Activated effector memory CD4-positive, alpha-beta T cell treated with Interleukin-2 at 50 U/mL for 16 hours (primary cell): ENCODE data around the gene CACNA1C.

ENCODE experiments used
- DNase-seq: peaks from one replicate; pipeline ENCODE4 v3.0.0-alpha.2; 2020

The CACNA1C gene

DNA sequence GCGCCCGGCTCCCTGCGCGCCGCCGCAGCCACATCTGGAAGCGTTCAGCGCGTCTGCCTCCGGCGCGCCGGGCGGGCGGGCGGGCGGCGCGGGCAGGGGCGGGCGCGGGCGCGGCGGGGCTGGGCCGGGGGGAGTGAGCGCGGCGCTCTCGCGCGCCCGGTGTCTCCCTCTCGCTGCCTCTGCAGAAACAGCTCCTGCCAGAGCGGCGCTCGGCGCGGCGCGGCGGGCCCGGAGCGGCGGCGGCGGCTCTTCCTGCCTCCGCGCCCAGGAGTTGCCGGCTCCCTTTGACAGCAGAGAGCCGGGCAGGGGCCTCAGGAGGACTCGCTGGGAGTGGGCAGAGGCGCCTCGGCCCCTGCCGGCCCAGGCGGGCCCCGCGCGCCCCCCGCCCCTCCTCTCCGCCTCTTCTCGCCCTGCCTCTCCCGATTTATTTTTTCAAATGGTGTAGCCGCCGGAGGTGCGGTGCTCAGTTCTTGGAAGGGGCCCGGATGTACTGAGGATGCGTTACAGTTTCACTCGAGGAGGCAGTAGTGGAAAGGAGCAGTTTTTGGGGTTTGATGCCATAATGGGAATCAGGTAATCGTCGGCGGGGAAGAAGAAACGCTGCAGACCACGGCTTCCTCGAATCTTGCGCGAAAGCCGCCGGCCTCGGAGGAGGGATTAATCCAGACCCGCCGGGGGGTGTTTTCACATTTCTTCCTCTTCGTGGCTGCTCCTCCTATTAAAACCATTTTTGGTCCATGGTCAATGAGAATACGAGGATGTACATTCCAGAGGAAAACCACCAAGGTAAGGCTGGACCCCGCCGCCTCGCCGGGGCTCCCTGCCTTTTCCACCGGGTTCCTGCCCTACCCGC is at the start of gene CACNA1C:
Gene CACNA1C (plus strand): TSS at position 162 of the 853 bp plus-strand sequence. CDS start 576 bp downstream, at position 738.
- DNase-seq, result no peak

DNA sequence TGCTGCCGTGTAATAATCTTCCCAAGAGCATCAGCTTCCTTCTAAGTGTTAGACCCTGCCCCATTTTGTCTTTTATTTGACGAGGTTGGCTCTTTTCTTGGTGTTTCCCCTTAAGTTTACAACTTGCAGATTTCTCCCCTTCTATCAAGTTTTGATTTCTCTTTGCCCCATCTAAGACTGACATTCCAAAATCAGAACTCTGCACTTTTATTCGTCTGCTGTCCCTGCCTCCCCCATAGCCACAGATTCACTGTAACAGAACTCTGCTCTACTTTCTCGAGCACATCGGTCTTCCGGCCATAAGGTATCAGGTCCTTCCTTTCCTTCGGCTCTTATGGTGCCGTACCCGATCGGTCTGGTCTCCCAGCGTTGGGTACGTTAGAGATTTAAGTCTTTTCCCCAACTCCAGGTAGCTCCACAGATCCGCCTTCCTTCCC is 49.1 kb upstream of the CACNA1C start:
- no peak for DNase-seq

DNA sequence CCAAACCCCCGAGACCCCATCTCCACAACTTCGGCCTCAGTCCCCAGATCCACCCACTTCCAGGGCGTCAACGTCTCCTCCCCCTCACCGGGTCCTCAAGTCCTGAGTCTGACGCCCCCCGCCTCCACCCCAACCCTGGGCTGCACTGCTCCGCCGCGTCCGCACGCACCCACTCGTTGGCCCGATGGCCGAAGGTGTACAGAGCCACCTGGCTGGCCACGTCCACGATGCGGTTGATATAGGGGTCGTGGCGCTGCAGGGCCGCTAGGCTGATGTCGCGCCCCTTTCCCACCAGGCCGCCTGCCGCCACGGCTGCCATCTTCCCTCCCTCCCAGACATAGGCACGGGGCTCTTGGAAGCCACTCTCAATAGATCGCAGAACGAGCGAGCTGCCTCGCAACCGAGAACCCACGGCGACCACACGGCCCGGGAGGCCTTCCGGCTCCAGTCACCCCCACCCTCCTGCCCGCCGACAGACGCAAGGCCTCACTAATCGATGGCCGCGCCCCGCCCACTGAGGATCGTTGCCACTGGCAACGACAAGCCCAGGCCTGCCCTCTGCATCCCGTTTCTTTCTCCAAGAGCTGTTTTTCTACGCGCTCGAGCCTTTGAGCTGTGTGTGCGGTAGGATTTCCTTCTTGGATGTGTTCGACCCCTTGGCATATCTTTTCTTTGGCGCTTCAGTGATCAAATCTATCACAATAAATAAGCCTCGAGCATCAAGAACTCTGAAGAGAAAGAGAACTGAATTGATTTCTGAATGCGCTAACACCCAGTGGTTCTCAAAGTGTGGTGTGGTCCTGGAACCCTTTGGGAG is 48.5 kb upstream of the CACNA1C start, which contains the start of gene DCP1B:
Gene DCP1B (minus strand): TSS at position 345 of the 817 bp plus-strand sequence. CDS start 26 bp downstream, at position 319.
- DNase-seq, result peak; percentile 90

DNA sequence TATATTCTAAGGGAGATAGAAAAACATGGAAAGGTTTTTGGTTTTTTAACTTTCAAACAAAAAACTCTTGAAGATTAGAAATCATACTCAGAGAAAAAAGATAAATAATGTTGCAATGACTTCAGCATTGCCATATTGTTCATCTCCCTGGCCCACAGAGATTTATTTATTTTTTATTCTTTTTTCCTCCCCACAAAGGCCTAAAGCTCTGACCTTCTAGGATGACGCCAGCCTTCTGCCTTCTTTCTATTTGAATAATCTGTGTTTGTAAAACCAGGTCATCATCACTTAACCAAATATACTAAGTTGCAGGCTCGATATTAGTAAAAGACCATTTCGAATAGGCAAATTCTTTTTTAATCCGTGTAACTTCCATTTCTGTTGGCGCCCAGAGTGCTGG is 44.1 kb upstream of the CACNA1C start:
- no peak for DNase-seq

DNA sequence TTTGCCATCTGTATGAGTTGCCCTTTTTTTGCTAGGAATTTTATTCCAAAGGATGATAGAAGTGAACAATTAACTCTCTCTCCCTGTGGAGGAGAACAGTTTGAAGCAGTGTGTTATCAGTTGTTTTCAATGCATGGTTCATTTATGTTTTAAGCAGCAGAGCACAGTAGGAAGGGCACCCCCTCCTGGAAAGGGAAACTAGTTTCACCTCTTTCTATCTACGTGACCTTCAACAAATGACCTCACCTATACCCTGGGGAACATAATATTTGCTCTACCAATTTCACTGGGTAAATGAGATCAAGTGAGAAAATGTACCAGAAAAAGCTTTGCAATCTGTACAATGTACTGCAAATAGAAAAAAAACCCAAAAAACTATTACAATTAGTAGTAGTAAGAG is 43.2 kb upstream of the CACNA1C start:
- no peak for DNase-seq

DNA sequence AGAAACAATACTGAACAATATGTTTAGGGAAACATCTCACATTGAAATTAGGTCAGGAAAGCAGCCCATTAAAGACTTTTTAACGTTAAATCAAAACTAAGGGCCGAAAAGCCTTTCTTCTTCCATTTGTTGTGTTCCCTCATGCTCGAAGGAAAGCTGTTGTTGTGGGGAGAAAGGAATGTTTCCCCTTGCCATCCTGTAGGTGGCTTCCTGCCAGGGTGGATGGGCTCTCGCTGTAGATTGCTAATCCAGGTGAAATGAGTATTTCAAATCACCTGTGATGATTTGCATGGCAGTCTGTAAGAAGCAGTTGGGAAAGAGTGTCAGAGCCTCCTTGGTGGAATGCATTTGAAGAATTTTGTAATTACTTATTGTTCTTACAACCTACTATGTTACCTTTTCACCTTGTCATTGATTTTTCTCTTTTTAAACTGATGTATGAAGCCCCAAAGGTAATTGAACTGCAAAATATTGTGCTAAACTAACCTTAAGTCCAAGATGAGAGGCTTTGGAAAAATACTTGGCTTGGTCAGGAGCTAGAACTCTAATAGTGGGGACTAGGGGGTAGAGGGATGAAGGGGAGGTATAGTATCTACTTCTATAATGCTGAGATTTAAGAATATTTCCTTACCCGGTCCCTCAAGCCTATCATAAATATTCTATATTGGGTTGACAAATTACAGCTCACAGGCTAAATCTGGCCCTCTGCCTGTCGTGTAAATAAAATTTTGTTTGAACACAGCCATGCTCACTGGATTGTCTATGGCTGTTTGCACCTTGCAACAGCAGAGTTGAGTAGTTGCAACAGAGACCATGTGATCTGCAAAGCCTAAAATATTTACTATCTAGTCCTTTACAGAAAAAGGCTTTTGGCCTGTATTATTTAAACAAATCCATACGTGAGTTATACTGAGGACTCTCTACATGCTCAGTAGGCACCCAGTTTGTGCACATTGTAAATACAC is 40.9 kb upstream of the CACNA1C start:
- DNase-seq, result no peak

DNA sequence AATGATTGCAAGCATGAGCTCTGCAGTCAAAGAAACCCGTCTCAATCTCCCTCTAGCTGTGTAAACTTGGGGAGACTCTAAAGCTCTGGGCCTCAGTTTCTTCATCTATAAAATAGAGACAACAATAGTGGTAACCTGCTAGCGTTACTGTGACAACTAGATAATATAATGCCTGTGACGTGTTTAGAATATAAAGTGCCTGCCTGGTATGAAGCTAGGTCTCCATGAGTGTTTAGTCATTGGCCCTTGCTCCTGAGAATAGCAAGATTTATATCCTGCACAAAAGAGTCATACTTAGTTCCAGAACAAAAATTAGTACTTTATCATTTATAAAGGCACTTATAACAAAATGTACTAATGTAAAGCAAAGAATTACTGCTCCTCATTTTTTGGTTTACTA is 39.7 kb upstream of the CACNA1C start:
- no peak for DNase-seq

DNA sequence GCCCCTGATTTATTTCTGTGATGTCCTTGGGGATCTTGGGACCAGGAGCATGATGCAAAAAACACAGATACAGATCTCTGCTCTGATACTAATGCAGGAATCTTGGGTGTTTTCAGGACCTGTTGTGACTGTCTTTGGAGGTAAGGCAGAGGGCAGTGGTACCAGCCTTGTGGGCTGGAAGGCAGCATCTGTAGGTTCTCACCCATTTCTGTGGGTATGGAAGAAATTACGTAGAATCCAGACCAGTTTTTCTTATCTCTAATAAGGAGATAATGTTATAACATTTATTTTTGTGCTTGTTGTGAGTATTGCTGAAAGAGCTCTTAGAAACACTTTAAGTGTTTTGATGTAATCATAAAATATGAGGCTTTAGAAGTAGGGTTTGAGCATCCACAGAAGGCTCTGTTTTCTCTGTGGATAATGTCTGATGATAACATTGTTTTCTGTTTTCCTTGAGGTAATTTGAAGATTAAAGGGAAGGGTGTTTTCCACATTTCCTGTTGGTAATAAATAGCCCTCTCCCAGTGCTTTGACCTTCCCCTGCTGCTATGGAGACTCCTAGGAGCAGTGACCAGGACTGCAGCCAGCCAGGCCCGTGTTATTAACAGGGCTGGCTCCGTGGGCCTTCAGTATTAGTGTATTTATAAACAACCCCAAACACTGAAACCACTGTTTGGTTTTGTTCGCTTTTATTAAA is 39.1 kb upstream of the CACNA1C start:
- DNase-seq, result no peak

DNA sequence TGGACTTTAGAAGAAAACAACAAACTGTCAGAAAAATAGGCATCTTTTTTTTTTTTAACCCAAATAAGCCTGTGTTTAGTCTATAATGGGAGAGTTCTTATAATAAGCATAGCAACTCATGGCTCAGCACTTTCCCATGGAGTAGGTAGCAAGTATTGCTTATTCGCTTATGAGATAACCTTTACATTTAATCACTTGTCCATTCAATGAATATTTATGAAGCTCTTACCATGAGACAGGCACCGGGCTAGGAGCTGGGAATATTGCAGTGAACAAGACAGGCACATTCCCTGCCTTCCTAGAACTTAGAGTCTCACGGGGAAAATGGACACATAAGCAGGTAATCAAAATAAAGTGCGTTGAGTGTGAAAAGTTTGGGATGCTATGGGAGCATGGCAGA is 38.6 kb upstream of the CACNA1C start:
- DNase-seq, result no peak

DNA sequence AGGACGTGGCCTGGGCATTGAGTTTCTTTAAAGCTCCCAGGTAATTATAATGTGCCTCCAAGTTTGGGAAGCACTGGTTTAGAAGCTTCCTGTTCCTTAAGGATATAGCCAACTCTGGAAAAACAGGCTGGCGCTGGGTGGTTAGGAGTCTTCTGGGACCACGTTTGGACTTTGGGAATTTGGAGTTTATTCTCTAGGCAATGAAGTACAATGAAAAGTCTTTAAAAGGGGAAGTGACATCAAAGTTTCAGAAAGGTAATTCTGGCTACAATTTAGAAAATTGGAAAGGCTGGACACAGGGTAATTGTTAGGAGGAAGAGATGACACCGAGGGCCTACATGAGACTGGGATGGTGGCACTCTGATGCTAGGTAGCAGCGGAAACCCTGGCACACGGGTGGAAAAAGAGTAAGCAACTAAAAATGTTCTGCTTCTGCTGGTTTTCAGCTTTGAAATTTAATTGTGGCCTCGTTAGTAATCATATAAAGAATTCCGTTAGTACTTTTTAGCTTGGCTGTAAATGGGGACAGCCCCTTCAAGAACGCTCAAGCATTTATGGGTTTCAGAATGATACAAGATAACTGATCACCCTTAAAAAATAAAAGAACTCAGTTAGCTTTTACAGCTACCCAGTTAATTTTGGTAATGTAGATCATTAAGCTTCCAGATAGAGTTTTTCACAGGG is 35.8 kb upstream of the CACNA1C start:
- no peak for DNase-seq

DNA sequence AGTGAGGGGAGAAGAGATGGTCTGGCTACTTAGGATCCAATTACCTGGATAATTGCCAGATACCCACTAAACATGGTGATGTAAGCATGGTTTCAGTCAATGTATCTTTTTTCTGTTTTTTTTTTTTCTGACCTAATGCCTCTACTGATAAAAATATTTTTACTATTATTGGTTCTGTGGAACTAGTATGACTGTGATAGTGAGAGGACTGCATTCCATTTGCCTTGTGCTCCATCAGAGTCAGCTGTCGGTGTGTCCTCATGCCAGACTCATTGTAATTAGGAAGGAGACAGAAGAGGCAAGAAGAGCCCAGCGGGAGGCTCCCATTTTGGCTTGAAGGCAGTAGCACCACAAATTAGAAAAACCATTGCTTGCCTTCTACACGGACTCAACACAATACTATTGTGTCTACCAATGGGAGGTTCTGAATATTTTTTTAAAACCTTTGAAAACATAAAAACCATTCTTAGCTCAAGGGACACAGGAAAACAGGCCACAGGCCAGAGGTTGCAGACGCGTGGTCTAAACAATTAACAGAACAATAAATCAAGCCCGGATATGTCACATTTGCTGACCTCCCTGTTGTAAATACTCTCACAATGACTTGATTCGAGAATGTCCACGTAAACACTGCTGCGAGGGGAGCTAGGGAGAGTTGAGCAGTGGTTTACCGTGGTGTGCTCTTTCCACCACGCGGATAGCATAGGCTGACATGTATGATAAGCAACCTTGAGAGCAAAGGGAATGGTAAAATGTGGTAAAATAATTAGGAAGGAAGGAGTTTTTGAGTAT is 35.0 kb upstream of the CACNA1C start:
- no peak for DNase-seq

DNA sequence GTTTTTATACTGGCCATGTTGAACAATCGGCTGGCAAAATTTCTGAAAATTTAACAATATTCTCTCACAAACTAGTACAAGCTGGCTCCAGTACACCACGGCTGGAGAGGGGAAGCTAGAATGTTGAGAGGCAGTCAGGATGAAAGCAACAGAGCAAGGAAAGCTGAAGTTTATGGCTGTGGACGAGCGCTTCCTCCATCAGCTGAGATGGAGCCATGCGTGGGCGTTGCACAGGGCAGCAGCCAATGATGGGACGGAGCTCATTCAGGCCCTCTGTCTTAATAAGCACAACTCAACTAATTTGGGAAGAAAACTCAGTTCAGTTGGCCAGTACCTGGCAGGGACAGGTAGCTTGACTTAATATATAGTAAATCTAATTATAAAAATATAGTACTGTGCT is 34.4 kb upstream of the CACNA1C start:
- DNase-seq, result no peak

DNA sequence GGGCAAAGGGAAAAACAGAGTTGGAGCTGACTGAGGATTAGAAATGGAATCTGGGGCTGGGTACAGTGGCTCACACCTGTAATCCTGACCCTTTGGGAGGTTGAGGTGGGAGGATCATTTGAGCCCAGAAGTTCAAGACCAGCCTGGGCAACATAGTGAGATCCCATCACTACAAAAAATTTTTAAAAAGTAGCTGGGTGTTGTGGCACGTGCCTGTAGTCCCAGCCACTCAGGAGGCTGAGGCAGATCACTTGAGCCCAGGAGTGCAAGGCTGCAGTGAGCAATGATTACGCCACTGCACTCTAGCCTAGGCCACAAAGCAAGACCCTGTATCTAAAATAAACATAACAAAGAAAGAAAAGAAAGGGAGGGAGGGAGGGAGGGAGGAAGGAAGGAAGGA is 33.7 kb upstream of the CACNA1C start:
- DNase-seq, result no peak

DNA sequence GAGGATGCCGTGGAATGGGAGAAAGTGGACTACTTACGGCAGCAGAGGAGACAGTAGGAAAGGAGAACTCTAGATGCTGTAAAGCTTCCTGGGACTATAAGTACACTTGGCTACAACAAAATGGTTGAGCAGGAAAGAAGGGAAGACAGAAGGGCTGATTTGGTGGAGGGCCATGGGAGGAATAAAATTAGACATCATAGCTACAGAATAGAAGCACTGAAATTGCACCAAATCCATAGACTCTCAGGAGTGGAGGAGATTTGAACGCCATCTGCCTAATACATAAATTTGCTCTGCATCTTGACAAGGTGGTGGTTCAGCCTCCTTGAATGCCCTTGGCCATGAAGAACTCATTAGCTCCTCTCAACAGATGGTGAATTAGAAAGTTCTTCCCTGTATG is 32.3 kb upstream of the CACNA1C start:
- DNase-seq, result no peak

DNA sequence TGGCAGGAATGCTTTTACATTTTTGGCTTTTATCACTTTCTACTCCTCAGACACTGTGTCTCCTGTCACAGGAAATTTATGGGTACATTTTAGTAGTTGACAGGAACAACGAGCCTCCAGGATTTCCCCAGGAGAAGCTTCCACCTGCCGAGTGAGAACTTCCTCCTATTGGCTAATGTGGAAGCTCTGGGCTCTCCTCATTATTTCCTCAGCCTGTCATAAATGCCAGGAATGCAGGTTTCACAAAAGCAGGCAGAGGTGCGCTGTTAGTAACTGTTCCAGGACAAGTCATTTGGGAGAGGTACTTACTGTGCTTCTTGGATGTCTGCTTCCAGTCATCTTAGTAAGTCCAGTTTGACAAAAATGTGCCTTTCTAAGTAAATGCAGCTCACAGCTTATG is 29.4 kb upstream of the CACNA1C start:
- no peak for DNase-seq

DNA sequence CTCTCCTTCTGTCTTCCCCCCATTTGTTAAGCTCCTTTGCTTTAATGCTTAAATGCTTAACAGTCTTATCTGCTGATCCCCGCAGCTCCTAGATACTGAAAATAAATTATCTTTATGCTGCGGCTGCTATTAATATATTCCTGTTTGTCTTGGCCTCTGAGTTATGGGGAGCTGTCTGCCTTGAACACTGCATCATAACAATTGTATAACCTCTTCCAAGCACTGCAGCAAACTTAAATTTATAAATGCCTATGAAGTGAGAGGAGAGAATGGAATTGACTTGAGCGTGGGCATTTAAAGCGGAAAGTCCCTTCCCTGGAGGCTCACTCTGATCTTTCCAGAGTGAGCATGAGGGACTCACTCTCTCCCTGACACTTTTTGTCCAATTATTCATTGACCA is 25.4 kb upstream of the CACNA1C start:
- no peak for DNase-seq

DNA sequence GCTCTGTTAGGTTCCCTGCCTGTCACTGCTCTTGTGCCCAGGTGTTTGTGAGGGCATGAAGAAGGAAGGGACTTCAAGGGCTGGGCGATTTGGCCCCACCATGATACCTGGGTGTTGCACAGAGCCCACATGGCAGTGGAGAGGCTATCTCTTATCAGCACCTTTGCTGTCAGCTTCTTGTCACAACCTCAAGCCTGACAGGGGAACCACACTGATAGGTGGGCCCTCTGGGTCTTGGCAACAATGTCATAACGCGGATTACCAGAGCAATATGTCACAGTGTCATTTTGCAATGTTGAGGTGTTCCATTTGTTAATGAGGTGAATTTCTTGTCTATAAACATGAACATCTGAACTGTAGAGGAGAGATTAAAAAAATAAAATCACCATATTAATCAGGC is 22.9 kb upstream of the CACNA1C start:
- no peak for DNase-seq

DNA sequence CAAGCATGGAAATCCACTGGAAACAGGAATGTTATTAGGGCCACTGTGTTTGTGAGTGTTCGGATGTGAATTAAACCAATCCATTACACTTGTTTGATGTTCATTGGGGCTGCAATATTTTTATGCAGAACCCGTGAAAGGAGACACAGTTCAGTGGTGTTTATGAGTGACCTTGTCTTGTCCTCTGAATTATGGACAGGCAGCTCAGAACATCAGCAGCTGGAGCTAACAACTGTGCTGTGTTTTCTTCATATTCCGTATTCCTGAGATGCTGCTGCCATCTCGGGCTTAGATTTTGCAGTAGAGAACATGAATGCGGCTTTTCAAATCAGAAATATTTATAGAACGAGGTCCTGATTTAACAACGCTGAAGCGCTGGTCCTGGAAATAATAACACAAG is 20.3 kb upstream of the CACNA1C start:
- no peak for DNase-seq

DNA sequence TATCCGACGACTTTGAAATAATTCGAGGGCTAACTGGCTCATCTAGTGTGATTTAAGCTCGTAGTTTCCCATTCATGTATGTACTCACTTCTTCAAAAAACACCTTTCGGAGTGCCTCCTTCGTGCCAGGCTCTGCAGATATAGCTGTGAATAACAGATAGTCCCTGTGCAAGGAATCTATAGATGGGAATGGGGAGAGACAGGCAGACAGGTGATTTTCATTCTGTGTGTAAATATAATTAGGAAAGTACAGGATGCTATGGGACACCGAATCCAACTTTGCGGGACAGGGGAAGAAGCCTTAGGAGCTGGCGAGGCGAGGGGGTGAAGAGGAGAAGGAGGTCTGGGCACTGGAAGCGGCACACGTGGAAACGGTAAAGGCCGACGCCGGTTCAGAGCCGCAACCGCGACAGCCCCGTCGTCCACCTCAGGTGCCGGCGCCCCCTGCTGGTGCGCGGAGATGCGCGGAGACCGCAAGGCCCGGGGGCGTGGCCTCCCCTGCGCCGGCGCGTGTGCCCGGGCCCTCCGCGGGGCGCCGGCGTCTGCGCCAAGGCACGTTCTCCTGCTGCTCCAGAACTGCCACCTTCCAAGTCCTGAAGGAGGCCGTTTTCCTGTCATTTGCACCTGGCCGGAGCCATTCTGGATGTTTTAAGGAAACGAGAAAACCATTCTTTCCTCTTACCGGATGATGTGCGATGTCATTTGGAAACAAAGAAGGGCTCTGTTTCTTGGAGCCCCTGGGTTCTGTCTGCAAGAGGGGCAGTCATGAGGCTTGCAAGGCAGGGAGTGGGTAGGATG is 18.0 kb upstream of the CACNA1C start:
- DNase-seq, result peak; percentile 77
